ENCODE measurements around the gene DLGAP1.

GRCh38 chr18:3579701-3580100, 875.4 kb downstream of the DLGAP1 start:
- TF ChIP-seq RARB (CRISPR knock-in tag; IDR thresholded peaks at IDR 0.05): no peak
- TF ChIP-seq ISL1 (CRISPR knock-in tag; IDR thresholded peaks at IDR 0.05): no peak
- no peak for TF ChIP-seq PATZ1 (CRISPR knock-in tag; IDR thresholded peaks at IDR 0.05; ENCODE audit: borderline replicate concordance)
- no peak for TF ChIP-seq POU6F1 (CRISPR knock-in tag; IDR thresholded peaks at IDR 0.05; ENCODE audit: borderline replicate concordance, low read depth)
- no peak for TF ChIP-seq CSRNP3 (CRISPR knock-in tag; IDR thresholded peaks at IDR 0.05)
- no peak for TF ChIP-seq ZFP30 (CRISPR knock-in tag; IDR thresholded peaks at IDR 0.05)
- no peak for TF ChIP-seq TSHZ2 (CRISPR knock-in tag; IDR thresholded peaks at IDR 0.05)
- no peak for TF ChIP-seq ESRRG (CRISPR knock-in tag; IDR thresholded peaks at IDR 0.05)
- TF ChIP-seq TOX (CRISPR knock-in tag; IDR thresholded peaks at IDR 0.05; ENCODE audit: borderline replicate concordance): no peak
- TF ChIP-seq SNAI2 (CRISPR knock-in tag; IDR thresholded peaks at IDR 0.05): no peak
- no peak for TF ChIP-seq ZC3H10 (CRISPR knock-in tag; IDR thresholded peaks at IDR 0.05)
- no peak for TF ChIP-seq ZNF8 (CRISPR knock-in tag; IDR thresholded peaks at IDR 0.05)
- TF ChIP-seq ZFP3 (CRISPR knock-in tag; IDR thresholded peaks at IDR 0.05): no peak
- no peak for TF ChIP-seq ZNF70 (CRISPR knock-in tag; IDR thresholded peaks at IDR 0.05)

Measured in SK-N-SH treated with all-trans-retinoic acid at 6 μM for 48 hours (cell line).